Measurements from ENCODE around the gene SLC22A17.

DNA sequence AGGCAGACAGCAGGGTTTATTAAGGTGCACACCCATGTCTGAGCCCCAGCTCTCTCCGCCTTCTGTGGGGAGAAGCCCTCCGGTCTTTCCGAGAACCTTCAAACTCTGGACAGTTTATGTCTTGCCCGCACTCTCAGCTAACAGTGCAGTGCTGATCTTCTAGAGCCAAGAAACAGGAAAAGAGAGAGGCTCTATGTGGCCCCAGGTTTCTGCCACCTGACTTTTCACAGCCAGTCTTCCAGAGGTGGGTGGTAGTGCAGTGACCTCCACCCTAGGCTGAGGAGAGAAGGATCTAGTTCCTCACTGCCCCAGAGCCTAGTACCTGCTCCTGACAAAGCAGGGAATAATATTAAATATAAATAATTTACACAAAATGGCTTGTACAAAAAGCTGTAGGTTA lies 4.0 kb upstream of the SLC22A17 start:
- no peak for TF ChIP-seq EZH2 (IDR thresholded peaks at IDR 0.05; ENCODE audit: insufficient read depth, poor library complexity, severe bottlenecking)
- no peak for TF ChIP-seq EZH2phosphoT487 (IDR thresholded peaks at IDR 0.05; ENCODE audit: insufficient read depth, low read depth)
